GM12878 (cell line): Measurements from ENCODE around the gene P2RX7. TPM values are rescaled to one million over a fixed set of nuclear protein-coding genes. Genes with fewer than 3 reads are reported as not detected.

Source experiments
- ATAC-seq: fragments of 200-7000 bp; cut with Tn5 transposase; 3 replicates; pipeline ENCODE4 v1.9.1; 2020; ENCODE audit warnings: mild to moderate bottlenecking, moderate library complexity
- BruUV-seq: library from RNA; stranded (reverse); fragments of 400-500 nt; replicated peaks from 2 replicates; lab custom pipeline; 2021; lab: Mats Ljungman, UMichigan
- CTCF ChIA-PET: fragments of 300-600 bp; sonication (Branson Sonifier 250); formaldehyde crosslinking; extraction: SDS; loops from one replicate; lab custom pipeline; 2021; ENCODE audit warnings: inconsistent platforms; lab: Yijun Ruan, JAX
- POLR2A ChIA-PET: fragments of 350-600 bp; formaldehyde crosslinking; extraction: SDS; loops from one replicate; lab custom pipeline; 2021; ENCODE audit warnings: inconsistent platforms; lab: Charles Lee
- RAD21 ChIA-PET: fragments of 300-600 bp; sonication (Branson Sonifier 250); formaldehyde crosslinking; loops from one replicate; lab custom pipeline; 2023; ENCODE audit warnings: antibody characterized with exemption; ENCODE audit not compliant: unreplicated experiment; lab: Charles Lee
- SMC1A ChIA-PET: fragments of 300-600 bp; sonication (Branson Sonifier 250); formaldehyde crosslinking; loops from one replicate; lab custom pipeline; 2023; ENCODE audit not compliant: unreplicated experiment, uncharacterized antibody; lab: Charles Lee
- DNase-seq: peaks from one replicate; pipeline ENCODE4 v3.0.0-alpha.2; 2011; ENCODE audit warnings: low read depth, low spot score
- FAIRE-seq: peaks from 3 replicates; lab custom pipeline; 2011; peaks lifted over from hg19 to GRCh38; lab: Jason Lieb, UNC
- H2AFZ ChIP-seq: 2 replicates; pipeline ENCODE4 v1.6.0; 2011; ENCODE audit warnings: low read depth, low read length, control low read depth; ENCODE audit not compliant: control insufficient read depth
- H3K27ac ChIP-seq: 2 replicates; pipeline ENCODE4 v1.5.1; 2011; ENCODE audit warnings: control low read depth; ENCODE audit not compliant: control insufficient read depth, insufficient read depth
- H3K27me3 ChIP-seq, 2 experiments: replicated peaks in 1 of 2; 2 replicates each; pipeline versions ENCODE4 v1.6.0 to v1.6.1; 2011; ENCODE audit warnings: low read length in 1 of 2; ENCODE audit not compliant: control insufficient read depth in 2 of 2, insufficient read depth in 2 of 2
- H3K36me3 ChIP-seq, 2 experiments: 2 replicates each; pipeline ENCODE4 v1.5.1; 2011; ENCODE audit warnings: low read length in 1 of 2; ENCODE audit not compliant: control insufficient read depth in 2 of 2, insufficient read depth in 2 of 2
- H3K4me1 ChIP-seq: 2 replicates; pipeline ENCODE4 v1.6.1; 2011; ENCODE audit warnings: mild to moderate bottlenecking, low read length, moderate library complexity, mixed read lengths; ENCODE audit not compliant: control insufficient read depth, insufficient read depth
- H3K4me2 ChIP-seq: 2 replicates; pipeline ENCODE4 v1.6.0; 2011; ENCODE audit warnings: control low read depth; ENCODE audit not compliant: control insufficient read depth, insufficient read depth
- H3K4me3 ChIP-seq: fragments of 200-600 bp; sonication (generic); 2 replicates; pipeline ENCODE4 v1.5.1; 2016
- H3K79me2 ChIP-seq: 2 replicates; pipeline ENCODE4 v1.6.0; 2011; ENCODE audit warnings: low read length; ENCODE audit not compliant: control insufficient read depth, insufficient read depth
- H3K9ac ChIP-seq: 2 replicates; pipeline ENCODE4 v1.8.0; 2011; ENCODE audit warnings: low read length, control low read depth, mixed read lengths; ENCODE audit not compliant: control insufficient read depth, insufficient read depth
- H3K9me3 ChIP-seq: replicated peaks from 3 replicates; pipeline ENCODE4 v1.5.1; 2011; ENCODE audit warnings: mild to moderate bottlenecking, low read length; ENCODE audit not compliant: control insufficient read depth, insufficient read depth
- H4K20me1 ChIP-seq: 2 replicates; pipeline ENCODE4 v1.6.0; 2011; ENCODE audit not compliant: control insufficient read depth, insufficient read depth
- ASH2L ChIP-seq: fragments of 300-600, 200-600 bp; sonication (generic); IDR thresholded peaks from 2 replicates; pipeline ENCODE4 v1.6.1; 2017; ENCODE audit warnings: low read depth, mild to moderate bottlenecking, borderline replicate concordance
- BACH1 ChIP-seq: fragments of 450-650 bp; IDR thresholded peaks from 2 replicates; pipeline ENCODE4 v1.6.1; 2017; ENCODE audit warnings: mild to moderate bottlenecking, borderline replicate concordance
- EED ChIP-seq: sonication (generic); IDR thresholded peaks from 2 replicates; pipeline ENCODE4 v1.6.1; 2016; ENCODE audit warnings: antibody characterized with exemption, low read depth
- EZH2 ChIP-seq: IDR thresholded peaks from 2 replicates; pipeline ENCODE4 v1.6.1; 2012; ENCODE audit warnings: low read depth, mild to moderate bottlenecking, control low read depth, inconsistent platforms, low read length, borderline replicate concordance; ENCODE audit not compliant: control insufficient read depth
- IRF4 ChIP-seq: IDR thresholded peaks from 2 replicates; pipeline ENCODE4 v1.6.1; 2011; ENCODE audit warnings: low read depth, low read length
- MTA2 ChIP-seq: fragments of 450-650 bp; IDR thresholded peaks from 2 replicates; pipeline ENCODE4 v1.6.1; 2016; ENCODE audit warnings: low read depth, mild to moderate bottlenecking, moderate library complexity
- NRF1 ChIP-seq: conservative IDR thresholded peaks from 2 replicates; pipeline ENCODE4 v1.6.1; 2011; ENCODE audit warnings: mild to moderate bottlenecking, low read depth, low read length, improper control_type of control experiment
- SIX5 ChIP-seq: IDR thresholded peaks from 2 replicates; pipeline ENCODE4 v1.6.1; 2011; ENCODE audit warnings: mild to moderate bottlenecking, low read depth, low read length, moderate library complexity; ENCODE audit not compliant: severe bottlenecking
- SMC3 ChIP-seq: IDR thresholded peaks from 2 replicates; pipeline ENCODE4 v1.6.1; 2011; ENCODE audit warnings: low read length, improper control_type of control experiment, borderline replicate concordance
- STAT3 ChIP-seq: IDR thresholded peaks from 2 replicates; pipeline ENCODE4 v1.6.1; 2011; ENCODE audit warnings: low read depth, low read length, improper control_type of control experiment
- TCF3 ChIP-seq: IDR thresholded peaks from 2 replicates; pipeline ENCODE4 v1.6.1; 2012; ENCODE audit warnings: low read depth, mild to moderate bottlenecking, low read length, borderline replicate concordance; ENCODE audit not compliant: insufficient read depth
- TCF7 ChIP-seq: IDR thresholded peaks from 2 replicates; pipeline ENCODE4 v1.6.1; 2014; ENCODE audit warnings: antibody characterized with exemption, borderline replicate concordance
- ZNF217 ChIP-seq: fragments of 450-650 bp; IDR thresholded peaks from 2 replicates; pipeline ENCODE4 v1.6.1; 2017; ENCODE audit warnings: antibody characterized with exemption, mild to moderate bottlenecking
- ZSCAN29 ChIP-seq: fragments of 450-650 bp; IDR thresholded peaks from 2 replicates; pipeline ENCODE4 v1.6.1; 2017; ENCODE audit warnings: mild to moderate bottlenecking, moderate library complexity
- WGBS: methylation state at CpG from one replicate; pipeline ENCODE4 v1.1.6; 2016; ENCODE audit warnings: low lambda C conversion rate; ENCODE audit not compliant: insufficient replicate concordance, insufficient coverage; ENCODE audit errors: missing lambda C conversion rate; 5-methylcytosine and 5-hydroxymethylcytosine counted together
- in situ Hi-C: fragments of 300-500 bp; cut with MboI; formaldehyde crosslinking; loops from 9 replicates; pipeline ENCODE4 v1.14.3; 2018; ENCODE audit warnings: mixed read lengths
- intact Hi-C: fragments of 100-400 bp; cut with micrococcal nuclease; formaldehyde crosslinking; loops from one replicate; pipeline ENCODE4 v1.14.2; 2022; ENCODE audit not compliant: unreplicated experiment
- polyA plus RNA-seq, 11 experiments: library from polyadenylated mRNA; depleted of rRNA in 4 of 11; unstranded in 6 of 11; stranded (reverse) in 5 of 11; fragments of >200 nt; fragmentation: Nextera tagmentation in 4 of 11; fragmentation: Illumina TruSeq in 1 of 11; extraction: Ambion mirVana in 4 of 11; extraction: Trizol in 1 of 11; gene quantifications; 1 replicate in 1 of 11; 2 replicates in 10 of 11; pipeline versions ENCODE4 v1.2.1 to v1.2.3, GENCODE V29; 2011 to 2016; ENCODE audit warnings: inconsistent platforms in 2 of 11, missing spikeins in 2 of 11, low read depth in 1 of 11
- total RNA-seq, 4 experiments: library from RNA; depleted of rRNA in 3 of 4; stranded (reverse); fragments of >200 nt in 3 of 4; fragmentation: Illumina TruSeq in 1 of 4; extraction: Trizol in 1 of 4; gene quantifications; 2 replicates each; pipeline versions ENCODE4 v1.2.1 to v1.2.3, GENCODE V29; 2013 to 2021
- TF ChIP-seq, protein P1 (sequence below): fragments of 450-650 bp; IDR thresholded peaks from 2 replicates; pipeline ENCODE4 v1.6.1; 2017; ENCODE audit warnings: mild to moderate bottlenecking, moderate library complexity
- TF ChIP-seq, protein P2 (sequence below): IDR thresholded peaks from 2 replicates; pipeline ENCODE4 v1.6.1; 2012; ENCODE audit warnings: low read depth, low read length, improper control_type of control experiment
- TF ChIP-seq, protein P3 (sequence below): IDR thresholded peaks from 2 replicates; pipeline ENCODE4 v1.6.1; 2011; ENCODE audit warnings: borderline replicate concordance, low read depth, mild to moderate bottlenecking, moderate library complexity, low read length; ENCODE audit not compliant: insufficient read depth, poor library complexity, severe bottlenecking

P2RX7 gene
- total and polyA plus RNA-seq, 10 of the 15 experiments (the other 5 are each of a cell fraction or from before 2014, with no cell fraction given), result 0.74 to 2.6 (median 1.5) TPM

DNA sequence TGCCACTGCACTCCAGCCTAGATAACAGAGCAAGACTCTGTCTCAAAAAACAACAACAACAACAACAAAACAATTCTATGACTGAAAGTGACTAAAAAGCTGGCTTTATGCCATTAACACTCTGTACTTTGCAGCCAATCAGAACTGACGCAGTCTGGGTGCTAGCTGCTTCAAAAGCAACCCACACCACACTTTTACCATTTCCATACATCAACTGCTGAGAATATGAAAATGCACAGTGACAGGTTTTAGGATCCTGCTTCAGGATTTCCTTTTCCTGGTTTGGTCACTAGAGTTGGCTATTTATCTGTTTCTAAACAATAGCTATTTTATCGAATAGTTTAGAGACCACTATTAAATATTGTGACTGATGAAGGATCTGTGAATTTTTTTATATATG, 54.1 kb downstream of the P2RX7 start (continued):
- TF ChIP-seq TCF7 (no peak), IRF4 (no peak), EZH2 (no peak), STAT3 (no peak), BACH1 (no peak), SMC3 (no peak)
- TF ChIP-seq, protein P1, sequence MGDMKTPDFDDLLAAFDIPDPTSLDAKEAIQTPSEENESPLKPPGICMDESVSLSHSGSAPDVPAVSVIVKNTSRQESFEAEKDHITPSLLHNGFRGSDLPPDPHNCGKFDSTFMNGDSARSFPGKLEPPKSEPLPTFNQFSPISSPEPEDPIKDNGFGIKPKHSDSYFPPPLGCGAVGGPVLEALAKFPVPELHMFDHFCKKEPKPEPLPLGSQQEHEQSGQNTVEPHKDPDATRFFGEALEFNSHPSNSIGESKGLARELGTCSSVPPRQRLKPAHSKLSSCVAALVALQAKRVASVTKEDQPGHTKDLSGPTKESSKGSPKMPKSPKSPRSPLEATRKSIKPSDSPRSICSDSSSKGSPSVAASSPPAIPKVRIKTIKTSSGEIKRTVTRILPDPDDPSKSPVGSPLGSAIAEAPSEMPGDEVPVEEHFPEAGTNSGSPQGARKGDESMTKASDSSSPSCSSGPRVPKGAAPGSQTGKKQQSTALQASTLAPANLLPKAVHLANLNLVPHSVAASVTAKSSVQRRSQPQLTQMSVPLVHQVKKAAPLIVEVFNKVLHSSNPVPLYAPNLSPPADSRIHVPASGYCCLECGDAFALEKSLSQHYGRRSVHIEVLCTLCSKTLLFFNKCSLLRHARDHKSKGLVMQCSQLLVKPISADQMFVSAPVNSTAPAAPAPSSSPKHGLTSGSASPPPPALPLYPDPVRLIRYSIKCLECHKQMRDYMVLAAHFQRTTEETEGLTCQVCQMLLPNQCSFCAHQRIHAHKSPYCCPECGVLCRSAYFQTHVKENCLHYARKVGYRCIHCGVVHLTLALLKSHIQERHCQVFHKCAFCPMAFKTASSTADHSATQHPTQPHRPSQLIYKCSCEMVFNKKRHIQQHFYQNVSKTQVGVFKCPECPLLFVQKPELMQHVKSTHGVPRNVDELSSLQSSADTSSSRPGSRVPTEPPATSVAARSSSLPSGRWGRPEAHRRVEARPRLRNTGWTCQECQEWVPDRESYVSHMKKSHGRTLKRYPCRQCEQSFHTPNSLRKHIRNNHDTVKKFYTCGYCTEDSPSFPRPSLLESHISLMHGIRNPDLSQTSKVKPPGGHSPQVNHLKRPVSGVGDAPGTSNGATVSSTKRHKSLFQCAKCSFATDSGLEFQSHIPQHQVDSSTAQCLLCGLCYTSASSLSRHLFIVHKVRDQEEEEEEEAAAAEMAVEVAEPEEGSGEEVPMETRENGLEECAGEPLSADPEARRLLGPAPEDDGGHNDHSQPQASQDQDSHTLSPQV, result no peak

DNA sequence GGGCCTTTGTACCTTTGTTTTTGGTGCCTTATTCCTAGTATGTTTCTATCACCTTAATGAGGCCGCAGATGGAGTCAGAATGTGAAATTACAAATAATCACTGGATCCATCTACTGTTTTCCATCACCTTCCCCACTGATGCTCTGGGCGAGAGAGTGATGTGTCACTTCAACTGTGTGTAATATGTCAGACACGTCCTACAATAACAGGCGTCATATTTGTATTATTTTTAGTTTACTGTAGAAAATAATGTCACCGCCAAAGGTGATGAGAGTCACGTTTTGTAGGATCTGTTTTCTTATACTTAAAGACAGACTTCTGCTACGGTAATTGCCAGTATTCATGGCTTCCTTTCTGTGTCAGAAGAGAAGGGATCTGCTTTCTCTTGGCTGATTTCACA, 54.8 kb downstream of the P2RX7 start:
- ChIA-PET POLR2A (no interaction called here), CTCF (no interaction called here), RAD21 (no interaction called here), SMC1A (interaction anchor here (2.8 kb wide), 1 partner anchor 10 kb away, joined by 8 read pairs; no protein-coding TSS in a partner anchor)
- Histone ChIP-seq H3K4me3 (no peak overlapping the region), H3K4me2 (no peak overlapping the region), H2AFZ (no peak overlapping the region), H3K79me2 (no peaks in the 10 kb centered on the region), H3K9me3 (no peaks in the 10 kb centered on the region; the same call in 1 of the 3 replicates), H3K27me3 (no peaks in the 10 kb centered on the region), H3K4me1 (peaks cover 9% of the 10 kb centered on the region), H3K27ac (no peak overlapping the region), H4K20me1 (no peaks in the 10 kb centered on the region), H3K36me3 (no peaks in the 10 kb centered on the region), H3K9ac (no peak overlapping the region)
- intact Hi-C loops, result no loop called here
- DNase-seq (no peak), ATAC-seq (no peak), FAIRE-seq (no peak)
- TF ChIP-seq, protein P2, sequence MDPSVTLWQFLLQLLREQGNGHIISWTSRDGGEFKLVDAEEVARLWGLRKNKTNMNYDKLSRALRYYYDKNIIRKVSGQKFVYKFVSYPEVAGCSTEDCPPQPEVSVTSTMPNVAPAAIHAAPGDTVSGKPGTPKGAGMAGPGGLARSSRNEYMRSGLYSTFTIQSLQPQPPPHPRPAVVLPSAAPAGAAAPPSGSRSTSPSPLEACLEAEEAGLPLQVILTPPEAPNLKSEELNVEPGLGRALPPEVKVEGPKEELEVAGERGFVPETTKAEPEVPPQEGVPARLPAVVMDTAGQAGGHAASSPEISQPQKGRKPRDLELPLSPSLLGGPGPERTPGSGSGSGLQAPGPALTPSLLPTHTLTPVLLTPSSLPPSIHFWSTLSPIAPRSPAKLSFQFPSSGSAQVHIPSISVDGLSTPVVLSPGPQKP, result no peak
- TF ChIP-seq TCF3 (no peak), MTA2 (no peak), SIX5 (no peak), NRF1 (no peak), ZSCAN29 (no peak), ZNF217 (no peak), ASH2L (no peak), EED (no peak)
- TF ChIP-seq, protein P3, sequence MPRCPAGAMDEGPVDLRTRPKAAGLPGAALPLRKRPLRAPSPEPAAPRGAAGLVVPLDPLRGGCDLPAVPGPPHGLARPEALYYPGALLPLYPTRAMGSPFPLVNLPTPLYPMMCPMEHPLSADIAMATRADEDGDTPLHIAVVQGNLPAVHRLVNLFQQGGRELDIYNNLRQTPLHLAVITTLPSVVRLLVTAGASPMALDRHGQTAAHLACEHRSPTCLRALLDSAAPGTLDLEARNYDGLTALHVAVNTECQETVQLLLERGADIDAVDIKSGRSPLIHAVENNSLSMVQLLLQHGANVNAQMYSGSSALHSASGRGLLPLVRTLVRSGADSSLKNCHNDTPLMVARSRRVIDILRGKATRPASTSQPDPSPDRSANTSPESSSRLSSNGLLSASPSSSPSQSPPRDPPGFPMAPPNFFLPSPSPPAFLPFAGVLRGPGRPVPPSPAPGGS, result no peak
- in situ Hi-C loops, result no loop called here
- 77% methylated on average over 7 of the region's 7 CpGs for WGBS
- no TSS peak for BruUV-seq
